ENCODE data around the gene CPZ.

DNA sequence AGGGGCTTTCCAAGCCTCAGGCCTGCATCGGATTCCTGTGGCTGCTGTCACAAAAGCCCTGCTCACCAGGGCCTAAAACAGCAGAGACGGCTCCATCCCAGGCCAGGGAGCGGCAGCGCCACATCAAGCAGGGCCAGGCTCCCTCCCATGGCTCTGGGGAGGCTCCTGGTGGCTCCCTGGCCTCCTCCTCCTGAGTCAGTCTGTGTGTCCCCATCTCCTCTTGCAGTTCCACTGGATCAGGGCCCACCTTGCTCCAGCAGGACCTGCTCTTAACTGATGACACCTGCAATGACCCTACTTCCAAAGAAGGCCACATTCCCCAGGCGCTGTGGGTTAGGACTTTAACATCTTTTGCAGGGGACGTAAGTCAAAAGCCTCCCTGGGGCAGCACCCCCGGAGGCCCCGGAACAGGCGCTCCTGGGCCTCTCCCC, 51.9 kb downstream of the CPZ start:
- TF ChIP-seq, protein P1, sequence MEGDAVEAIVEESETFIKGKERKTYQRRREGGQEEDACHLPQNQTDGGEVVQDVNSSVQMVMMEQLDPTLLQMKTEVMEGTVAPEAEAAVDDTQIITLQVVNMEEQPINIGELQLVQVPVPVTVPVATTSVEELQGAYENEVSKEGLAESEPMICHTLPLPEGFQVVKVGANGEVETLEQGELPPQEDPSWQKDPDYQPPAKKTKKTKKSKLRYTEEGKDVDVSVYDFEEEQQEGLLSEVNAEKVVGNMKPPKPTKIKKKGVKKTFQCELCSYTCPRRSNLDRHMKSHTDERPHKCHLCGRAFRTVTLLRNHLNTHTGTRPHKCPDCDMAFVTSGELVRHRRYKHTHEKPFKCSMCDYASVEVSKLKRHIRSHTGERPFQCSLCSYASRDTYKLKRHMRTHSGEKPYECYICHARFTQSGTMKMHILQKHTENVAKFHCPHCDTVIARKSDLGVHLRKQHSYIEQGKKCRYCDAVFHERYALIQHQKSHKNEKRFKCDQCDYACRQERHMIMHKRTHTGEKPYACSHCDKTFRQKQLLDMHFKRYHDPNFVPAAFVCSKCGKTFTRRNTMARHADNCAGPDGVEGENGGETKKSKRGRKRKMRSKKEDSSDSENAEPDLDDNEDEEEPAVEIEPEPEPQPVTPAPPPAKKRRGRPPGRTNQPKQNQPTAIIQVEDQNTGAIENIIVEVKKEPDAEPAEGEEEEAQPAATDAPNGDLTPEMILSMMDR (IDR thresholded peaks at IDR 0.05) = no peak
- no peak for TF ChIP-seq POLR2A (IDR thresholded peaks at IDR 0.05)
